Measurements from ENCODE around the gene ADAMTS17. TPM values are rescaled to one million over a fixed set of nuclear protein-coding genes. Genes with fewer than 3 reads are reported as not detected.

ADAMTS17 gene
- total RNA-seq, 1 donor from 2014 or later = 0.83 TPM

DNA sequence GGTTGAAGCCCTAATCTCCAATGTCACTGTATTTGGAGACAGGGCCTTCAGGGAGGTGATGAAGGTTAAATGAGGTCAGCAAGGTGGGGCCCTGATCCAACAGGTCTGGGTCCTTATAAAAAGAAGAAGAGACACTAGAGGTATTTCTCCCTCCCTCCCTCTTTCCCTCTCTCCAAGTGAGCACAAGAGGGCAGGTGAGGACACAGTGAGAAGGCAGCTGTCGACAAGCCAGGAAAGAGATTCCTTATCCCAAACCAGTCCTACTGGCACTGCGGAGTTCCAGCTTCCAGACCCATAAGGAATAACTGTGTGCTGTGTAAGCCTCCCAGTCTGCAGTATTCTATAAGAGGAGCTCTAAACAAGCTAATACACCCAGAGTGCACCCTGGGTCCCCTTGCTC is 134.7 kb downstream of the ADAMTS17 start:
- Mint-ChIP-seq H3K4me3 (no peak overlapping the region), H3K27ac (no peak overlapping the region), H3K36me3 (ENCODE audit: low read depth) (no peaks in the 10 kb centered on the region), H3K9me3 (no peaks in the 10 kb centered on the region), H3K27me3 (ENCODE audit: insufficient read depth) (peaks cover 7% of the 10 kb centered on the region), H3K4me1 (ENCODE audit: low read depth) (no peaks in the 10 kb centered on the region)
- intact Hi-C loops (cut with micrococcal nuclease) = no loop called here
- DNase-seq (ENCODE audit: low spot score) = no peak

DNA sequence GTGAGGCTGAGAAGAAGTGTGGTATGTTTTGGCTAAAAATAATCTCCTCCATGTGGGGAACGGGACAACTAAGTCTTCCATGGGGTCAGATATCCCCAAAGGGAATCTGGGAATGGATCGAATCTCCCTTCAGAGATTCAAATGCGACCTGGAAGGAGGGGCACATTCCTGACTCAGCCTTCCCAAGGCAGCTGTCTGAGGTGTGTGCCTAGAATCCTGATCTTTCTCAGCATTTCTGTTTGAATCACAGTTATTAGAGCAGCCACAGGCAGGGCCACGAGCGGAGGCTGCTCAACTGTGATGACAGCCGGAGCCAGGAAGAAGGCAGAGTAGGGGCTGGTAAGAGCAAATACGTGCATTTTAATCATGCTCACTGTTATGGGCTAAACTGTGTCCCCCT is 135.1 kb downstream of the ADAMTS17 start:
- H3K4me3 Mint-ChIP-seq = no peak overlapping the region
- H3K27ac Mint-ChIP-seq = no peak overlapping the region
- no peaks in the 10 kb centered on the region for H3K9me3 Mint-ChIP-seq
- peaks cover 7% of the 10 kb centered on the region for H3K27me3 Mint-ChIP-seq (ENCODE audit: insufficient read depth)
- intact Hi-C loops (cut with micrococcal nuclease) = no loop called here
- H3K36me3 Mint-ChIP-seq (ENCODE audit: low read depth) = no peaks in the 10 kb centered on the region
- no peaks in the 10 kb centered on the region for H3K4me1 Mint-ChIP-seq (ENCODE audit: low read depth)
- no peak for DNase-seq (ENCODE audit: low spot score)

DNA sequence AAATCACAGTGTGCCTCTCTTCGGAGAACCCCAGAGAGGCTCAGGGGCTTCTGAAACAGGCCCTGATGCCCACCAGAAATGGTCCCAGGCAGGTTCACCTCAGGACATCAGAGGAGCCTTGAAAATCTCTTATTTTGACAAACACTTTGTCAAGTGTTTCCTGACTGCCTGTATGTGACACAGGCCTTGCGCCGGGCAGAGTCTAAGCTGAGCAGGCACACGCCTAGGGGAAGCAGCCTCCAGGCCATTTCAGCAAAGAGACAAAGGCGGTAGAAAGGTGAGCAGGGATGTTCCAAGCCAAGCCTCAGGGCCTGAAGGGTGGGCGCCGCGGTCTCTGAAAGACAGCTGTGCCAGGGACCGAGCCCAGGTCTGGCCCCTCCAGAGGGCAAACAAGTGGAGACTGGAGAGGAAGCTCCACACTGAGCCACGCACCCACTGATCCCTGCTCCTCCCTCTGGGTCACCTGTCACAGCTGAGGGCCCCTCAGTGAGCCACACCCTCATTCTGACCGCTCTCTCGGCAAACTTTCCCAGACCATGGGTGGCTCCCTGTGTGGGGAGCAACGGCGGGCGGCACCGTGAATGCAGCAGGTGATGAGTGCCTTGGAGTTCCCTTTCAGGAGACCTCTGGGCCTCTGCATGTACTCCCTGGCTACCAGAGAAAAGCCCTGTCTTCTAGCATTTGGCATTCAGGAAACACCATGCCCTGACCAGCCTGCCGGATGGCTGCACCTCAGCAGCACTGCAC is 136.1 kb downstream of the ADAMTS17 start:
- DNase-seq (ENCODE audit: low spot score) = no peak
- Mint-ChIP-seq H3K27ac (no peak overlapping the region), H3K4me3 (no peak overlapping the region), H3K27me3 (ENCODE audit: insufficient read depth) (peaks cover 5% of the 10 kb centered on the region), H3K4me1 (ENCODE audit: low read depth) (no peaks in the 10 kb centered on the region), H3K9me3 (no peaks in the 10 kb centered on the region), H3K36me3 (ENCODE audit: low read depth) (no peaks in the 10 kb centered on the region)
- intact Hi-C loops (cut with micrococcal nuclease) = no loop called here

DNA sequence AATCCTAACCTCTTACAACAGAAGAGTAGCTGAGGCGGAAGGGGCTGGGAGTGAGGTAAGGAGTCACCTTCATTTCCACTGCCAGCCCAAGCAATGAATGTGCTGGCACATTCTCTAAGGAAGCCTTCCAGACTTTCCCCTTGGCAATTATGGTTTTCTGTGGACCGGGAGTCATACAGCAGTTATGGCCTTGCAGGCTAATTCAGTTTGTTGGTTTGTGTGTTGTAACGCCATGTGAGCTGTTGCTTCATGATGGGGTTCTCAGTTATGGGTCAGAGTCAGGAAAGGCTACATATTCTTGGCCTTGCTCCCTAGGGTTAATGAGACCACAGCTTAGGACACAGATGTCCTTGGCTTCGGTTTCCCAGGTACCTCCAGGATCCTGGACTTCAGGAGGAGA is 137.0 kb downstream of the ADAMTS17 start:
- no peak overlapping the region for H3K27ac Mint-ChIP-seq
- no peaks in the 10 kb centered on the region for H3K4me1 Mint-ChIP-seq (ENCODE audit: low read depth)
- H3K27me3 Mint-ChIP-seq (ENCODE audit: insufficient read depth) = peaks cover 2% of the 10 kb centered on the region
- DNase-seq (ENCODE audit: low spot score) = no peak
- H3K4me3 Mint-ChIP-seq = no peak overlapping the region
- H3K36me3 Mint-ChIP-seq (ENCODE audit: low read depth) = no peaks in the 10 kb centered on the region
- H3K9me3 Mint-ChIP-seq = no peaks in the 10 kb centered on the region
- intact Hi-C loops (cut with micrococcal nuclease) = no loop called here

DNA sequence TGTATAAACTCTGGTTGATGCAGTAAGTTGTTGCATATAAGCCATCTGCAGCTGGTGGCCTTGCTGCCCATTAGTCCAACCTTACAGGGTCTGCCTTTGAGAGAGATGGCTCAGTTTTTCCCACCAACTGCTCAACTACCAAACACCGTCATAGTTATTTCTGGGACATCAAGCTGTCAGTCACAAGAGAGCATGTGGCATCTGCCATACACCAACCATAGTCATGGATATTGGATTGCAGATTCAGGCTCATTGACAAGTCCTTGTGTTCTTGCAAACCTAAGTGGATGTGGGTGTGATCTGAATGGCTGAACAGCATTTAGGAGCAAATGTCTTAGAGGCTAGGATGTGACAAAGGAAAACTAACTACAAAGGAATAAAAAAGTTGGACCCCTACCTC is 137.6 kb downstream of the ADAMTS17 start:
- Mint-ChIP-seq H3K36me3 (ENCODE audit: low read depth) (no peaks in the 10 kb centered on the region), H3K9me3 (no peaks in the 10 kb centered on the region), H3K27me3 (ENCODE audit: insufficient read depth) (peaks cover 2% of the 10 kb centered on the region), H3K27ac (no peak overlapping the region), H3K4me1 (ENCODE audit: low read depth) (no peaks in the 10 kb centered on the region), H3K4me3 (no peak overlapping the region)
- intact Hi-C loops (cut with micrococcal nuclease) = no loop called here
- no peak for DNase-seq (ENCODE audit: low spot score)

DNA sequence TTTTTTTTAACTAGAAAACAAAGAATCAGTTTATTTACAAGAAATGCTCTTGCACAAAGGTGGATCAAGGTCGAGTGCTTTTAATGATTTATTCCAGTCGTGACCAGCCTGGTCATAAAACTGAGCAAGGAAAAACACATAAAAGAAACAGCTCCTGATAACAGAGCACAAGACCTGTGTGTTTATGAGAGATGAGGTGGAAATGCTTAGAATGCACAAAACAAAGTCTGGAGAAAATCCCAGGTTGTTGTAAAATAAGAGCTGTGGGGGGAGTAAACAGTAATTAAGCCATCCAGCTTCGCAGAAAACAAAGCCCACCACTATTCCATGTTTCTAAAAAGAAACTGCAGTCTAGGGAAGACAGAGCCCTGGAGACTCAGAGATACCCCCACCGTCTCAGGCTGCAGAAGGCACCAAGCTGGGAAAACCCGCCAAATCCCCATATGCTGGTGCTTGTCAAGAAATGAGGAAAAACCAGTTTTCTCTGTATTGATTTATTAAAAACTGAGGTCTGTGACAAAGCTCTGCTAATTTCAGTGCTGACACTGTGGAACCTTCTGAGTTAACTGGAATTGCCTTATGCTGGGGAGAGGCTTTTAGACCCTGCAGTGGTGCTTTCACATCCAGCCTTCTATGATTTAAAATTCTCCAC is 139.3 kb downstream of the ADAMTS17 start:
- H3K27me3 Mint-ChIP-seq (ENCODE audit: insufficient read depth) = peaks cover 2% of the 10 kb centered on the region
- H3K9me3 Mint-ChIP-seq = no peaks in the 10 kb centered on the region
- intact Hi-C loops (cut with micrococcal nuclease) = no loop called here
- H3K4me3 Mint-ChIP-seq = no peak overlapping the region
- no peaks in the 10 kb centered on the region for H3K4me1 Mint-ChIP-seq (ENCODE audit: low read depth)
- H3K36me3 Mint-ChIP-seq (ENCODE audit: low read depth) = no peaks in the 10 kb centered on the region
- no peak overlapping the region for H3K27ac Mint-ChIP-seq
- DNase-seq (ENCODE audit: low spot score) = no peak

DNA sequence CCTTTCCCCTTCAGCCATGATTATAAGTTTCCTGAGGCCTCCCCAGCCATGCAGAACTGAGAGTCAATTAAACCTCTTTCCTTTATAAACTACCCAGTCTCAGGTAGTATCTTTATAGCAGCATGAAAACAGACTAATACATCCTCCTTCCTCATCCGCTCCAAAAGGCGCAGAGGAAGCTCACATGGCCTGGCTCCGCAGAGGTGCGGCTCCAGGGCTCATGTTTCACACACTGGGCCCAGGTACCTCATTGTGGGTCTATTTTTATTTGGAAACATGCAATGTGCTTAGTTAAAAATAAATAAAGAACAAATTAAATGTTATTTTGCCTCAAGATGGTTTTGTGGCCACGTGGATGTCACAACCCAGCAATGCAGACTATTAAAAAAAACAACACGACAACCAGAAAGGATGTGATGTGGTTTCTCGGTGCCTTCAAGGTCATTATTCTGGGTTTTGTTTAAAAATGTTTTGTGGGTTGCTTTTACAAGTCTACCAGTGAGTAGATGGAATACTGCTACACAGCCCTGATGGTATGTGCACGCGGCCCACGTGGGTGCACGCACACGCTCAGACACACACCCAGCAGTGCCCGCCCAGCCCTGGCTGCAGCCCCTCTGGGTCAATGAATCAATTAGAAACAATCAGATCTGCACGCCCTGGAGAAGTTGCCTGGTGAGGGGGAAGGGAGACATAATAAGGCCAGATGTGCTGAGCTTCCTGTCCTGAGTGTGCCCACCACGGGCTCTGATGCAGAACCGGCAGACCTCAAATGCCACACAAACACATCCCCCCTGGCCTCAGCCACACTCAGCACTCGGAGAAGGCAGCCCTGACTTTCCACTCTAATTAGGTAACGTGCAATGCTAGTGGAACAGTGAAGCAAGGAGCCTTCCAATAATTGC is 140.1 kb downstream of the ADAMTS17 start:
- no peaks in the 10 kb centered on the region for H3K9me3 Mint-ChIP-seq
- intact Hi-C loops (cut with micrococcal nuclease) = no loop called here
- H3K27me3 Mint-ChIP-seq (ENCODE audit: insufficient read depth) = peaks cover 2% of the 10 kb centered on the region
- DNase-seq (ENCODE audit: low spot score) = no peak
- H3K27ac Mint-ChIP-seq = no peak overlapping the region
- H3K4me1 Mint-ChIP-seq (ENCODE audit: low read depth) = no peaks in the 10 kb centered on the region
- H3K4me3 Mint-ChIP-seq = no peak overlapping the region
- no peaks in the 10 kb centered on the region for H3K36me3 Mint-ChIP-seq (ENCODE audit: low read depth)

DNA sequence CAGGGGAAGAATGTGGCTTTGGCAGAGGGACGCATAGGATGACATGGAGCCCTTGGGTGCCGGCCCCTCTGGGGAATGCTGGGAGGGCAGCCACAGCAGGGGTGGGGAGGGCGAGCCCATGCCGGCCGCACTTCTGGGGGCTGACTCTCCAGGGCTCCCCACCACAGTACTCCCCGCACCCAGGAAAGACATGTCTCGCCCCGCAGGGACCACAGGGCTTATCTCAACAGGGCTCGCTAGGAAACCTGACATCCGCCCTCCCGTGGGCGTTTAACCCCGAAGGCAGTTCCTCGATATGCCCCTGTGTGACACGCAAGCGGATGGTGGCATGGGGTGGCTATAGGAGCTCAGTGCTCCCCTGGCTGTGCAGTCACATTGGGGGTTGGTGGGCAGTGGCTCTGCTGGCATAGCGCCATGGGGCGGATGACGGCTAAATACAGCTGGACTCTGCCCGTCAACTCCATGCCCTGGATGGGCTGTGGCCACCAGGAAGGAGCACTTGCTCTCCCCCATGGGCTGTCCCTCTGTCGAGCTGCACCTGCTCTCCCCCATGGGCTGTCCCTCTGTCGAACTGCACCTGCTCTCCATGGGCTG is 141.4 kb downstream of the ADAMTS17 start:
- H3K9me3 Mint-ChIP-seq = no peaks in the 10 kb centered on the region
- peaks cover 2% of the 10 kb centered on the region for H3K27me3 Mint-ChIP-seq (ENCODE audit: insufficient read depth)
- no peak for DNase-seq (ENCODE audit: low spot score)
- no peak overlapping the region for H3K27ac Mint-ChIP-seq
- no peak overlapping the region for H3K4me3 Mint-ChIP-seq
- no peaks in the 10 kb centered on the region for H3K36me3 Mint-ChIP-seq (ENCODE audit: low read depth)
- H3K4me1 Mint-ChIP-seq (ENCODE audit: low read depth) = no peaks in the 10 kb centered on the region
- intact Hi-C loops (cut with micrococcal nuclease) = no loop called here

DNA sequence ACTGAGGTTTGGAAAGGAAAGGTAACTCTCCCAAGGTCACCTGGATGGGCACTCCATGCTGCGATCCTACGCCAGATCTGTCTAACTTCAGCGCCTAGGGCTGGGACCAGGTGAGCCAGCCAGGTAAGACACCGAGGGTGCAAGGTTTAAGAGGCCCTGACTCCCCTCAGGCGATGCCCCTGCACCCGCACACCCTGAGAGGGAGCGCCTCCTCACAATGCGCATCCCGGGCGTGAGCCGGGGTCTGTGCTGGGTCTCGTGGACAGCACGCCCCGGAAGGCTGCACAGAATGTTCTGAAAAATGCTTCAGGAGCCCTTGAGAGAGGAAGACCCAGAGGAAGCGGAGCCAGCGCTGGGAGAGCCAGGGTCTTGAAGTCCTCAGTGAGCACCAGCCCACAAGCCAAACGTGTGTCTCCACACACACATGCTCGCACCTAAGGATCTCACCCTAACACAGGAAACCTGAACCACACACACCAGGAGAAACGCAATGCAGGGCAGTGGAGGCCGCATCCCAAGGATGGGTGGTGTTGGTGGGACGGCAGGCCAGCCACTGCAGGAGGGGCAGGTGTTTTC is 142.0 kb downstream of the ADAMTS17 start:
- intact Hi-C loops (cut with micrococcal nuclease) = no loop called here
- H3K4me3 Mint-ChIP-seq = no peak overlapping the region
- no peaks in the 10 kb centered on the region for H3K9me3 Mint-ChIP-seq
- no peak overlapping the region for H3K27ac Mint-ChIP-seq
- H3K36me3 Mint-ChIP-seq (ENCODE audit: low read depth) = no peaks in the 10 kb centered on the region
- DNase-seq (ENCODE audit: low spot score) = no peak
- no peaks in the 10 kb centered on the region for H3K4me1 Mint-ChIP-seq (ENCODE audit: low read depth)
- H3K27me3 Mint-ChIP-seq (ENCODE audit: insufficient read depth) = peaks cover 2% of the 10 kb centered on the region

DNA sequence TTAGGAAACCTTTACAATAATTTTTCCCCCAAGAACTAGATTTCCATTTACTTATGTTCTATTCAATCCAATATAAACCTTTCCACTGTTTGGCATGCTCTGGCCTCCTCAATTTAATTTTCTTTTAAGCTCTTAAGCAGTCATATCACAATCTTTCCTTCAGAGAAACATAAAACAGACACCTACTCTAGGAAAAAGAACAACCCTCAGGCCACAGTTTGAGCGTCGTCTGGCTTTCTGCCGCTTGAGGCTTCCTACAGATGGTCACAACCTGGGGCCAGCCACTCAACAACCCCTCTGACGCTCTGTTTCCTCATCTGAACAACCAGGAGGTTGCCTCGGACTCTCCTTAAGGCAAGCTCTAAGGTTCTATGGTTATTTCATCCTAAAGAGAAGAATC is 143.3 kb downstream of the ADAMTS17 start:
- no peak for DNase-seq (ENCODE audit: low spot score)
- Mint-ChIP-seq H3K27me3 (ENCODE audit: insufficient read depth) (peaks cover under 1% of the 10 kb centered on the region), H3K36me3 (ENCODE audit: low read depth) (no peaks in the 10 kb centered on the region), H3K4me1 (ENCODE audit: low read depth) (no peaks in the 10 kb centered on the region), H3K4me3 (no peak overlapping the region), H3K27ac (no peak overlapping the region), H3K9me3 (no peaks in the 10 kb centered on the region)
- intact Hi-C loops (cut with micrococcal nuclease) = no loop called here

DNA sequence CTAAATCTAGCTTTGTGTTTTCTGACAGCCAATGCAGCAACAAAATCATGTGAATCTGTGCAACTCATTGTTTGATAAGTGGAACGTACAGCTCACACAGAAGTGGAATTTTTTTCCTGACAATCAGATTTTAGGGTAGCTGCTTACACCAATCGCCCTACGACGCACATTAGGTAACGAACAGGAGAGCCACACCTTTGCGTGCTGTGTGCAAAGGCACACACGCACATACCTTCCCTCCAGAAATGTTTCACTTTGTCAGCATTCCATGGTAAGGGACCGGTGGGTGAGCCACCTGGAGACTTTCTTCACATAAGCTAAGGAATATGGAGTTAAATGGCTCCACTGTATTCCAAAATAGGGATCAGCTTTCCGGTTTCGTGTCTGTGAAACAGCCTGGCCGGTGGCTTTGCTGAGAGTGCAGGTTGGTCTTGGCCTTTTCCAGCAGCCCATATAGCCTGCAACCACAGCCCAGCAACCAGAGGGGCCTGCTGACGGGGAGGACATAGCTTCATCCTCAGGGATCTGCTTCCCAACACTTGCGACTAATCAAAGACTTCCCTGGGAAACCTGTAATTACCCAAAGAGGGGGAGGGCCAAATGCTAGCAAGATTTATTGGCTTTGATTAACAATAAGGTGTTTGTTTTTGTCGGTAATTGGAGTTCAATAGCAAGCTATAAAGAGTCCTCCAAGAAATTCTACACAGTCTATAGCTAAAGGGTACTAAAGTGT is 145.3 kb downstream of the ADAMTS17 start:
- DNase-seq (ENCODE audit: low spot score) = no peak
- H3K9me3 Mint-ChIP-seq = no peaks in the 10 kb centered on the region
- no peaks in the 10 kb centered on the region for H3K27me3 Mint-ChIP-seq (ENCODE audit: insufficient read depth)

DNA sequence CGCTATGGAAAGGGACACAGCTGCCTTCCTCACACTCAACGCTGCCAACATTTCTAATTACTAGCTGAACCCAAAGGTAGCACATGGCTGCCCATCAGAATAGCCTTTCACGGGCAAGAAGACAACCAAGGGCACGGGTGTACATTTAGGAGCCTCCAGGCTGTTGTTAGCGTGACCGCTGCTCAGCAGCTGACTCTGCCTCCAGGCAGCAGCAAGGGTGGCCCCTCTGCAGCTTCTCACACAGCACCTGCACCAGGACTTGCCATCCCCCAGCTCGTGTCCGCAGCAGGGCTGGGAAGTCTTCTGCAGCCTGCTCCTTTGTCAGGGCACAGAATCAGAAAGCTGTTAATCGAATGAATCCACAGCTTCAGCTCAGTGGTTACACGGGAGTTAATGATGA is 146.8 kb downstream of the ADAMTS17 start:
- H3K4me1 Mint-ChIP-seq (ENCODE audit: low read depth) = no peaks in the 10 kb centered on the region
- no peak overlapping the region for H3K27ac Mint-ChIP-seq
- no peaks in the 10 kb centered on the region for H3K9me3 Mint-ChIP-seq
- no peaks in the 10 kb centered on the region for H3K27me3 Mint-ChIP-seq (ENCODE audit: insufficient read depth)
- intact Hi-C loops (cut with micrococcal nuclease) = no loop called here
- H3K36me3 Mint-ChIP-seq (ENCODE audit: low read depth) = no peaks in the 10 kb centered on the region
- H3K4me3 Mint-ChIP-seq = no peak overlapping the region
- DNase-seq (ENCODE audit: low spot score) = no peak

More for the DNA sequence above, 145.3 kb downstream of the ADAMTS17 start:
- H3K4me3 Mint-ChIP-seq = no peak overlapping the region
- intact Hi-C loops (cut with micrococcal nuclease) = no loop called here
- H3K36me3 Mint-ChIP-seq (ENCODE audit: low read depth) = no peaks in the 10 kb centered on the region
- H3K27ac Mint-ChIP-seq = no peak overlapping the region
- H3K4me1 Mint-ChIP-seq (ENCODE audit: low read depth) = no peaks in the 10 kb centered on the region

Data from activated T-helper 1 cell treated with anti-CD3 and anti-CD28 coated beads, Interleukin-12 subunit alpha, Interleukin-12 subunit beta, Interleukin-2, Interleukin-4 antibody, amounts not matched to agents 30 ng/mL and 10 ng/mL and 1 ng/mL, durations not matched to agents 14 hours and 24 hours and 36 hours (primary cell).